ENCODE results near the gene TELO2. TPM values are rescaled to one million over a fixed set of nuclear protein-coding genes. Genes with fewer than 3 reads are reported as not detected.

TELO2 gene
- total RNA-seq, 1 donor from 2014 or later = 94.1 TPM

DNA sequence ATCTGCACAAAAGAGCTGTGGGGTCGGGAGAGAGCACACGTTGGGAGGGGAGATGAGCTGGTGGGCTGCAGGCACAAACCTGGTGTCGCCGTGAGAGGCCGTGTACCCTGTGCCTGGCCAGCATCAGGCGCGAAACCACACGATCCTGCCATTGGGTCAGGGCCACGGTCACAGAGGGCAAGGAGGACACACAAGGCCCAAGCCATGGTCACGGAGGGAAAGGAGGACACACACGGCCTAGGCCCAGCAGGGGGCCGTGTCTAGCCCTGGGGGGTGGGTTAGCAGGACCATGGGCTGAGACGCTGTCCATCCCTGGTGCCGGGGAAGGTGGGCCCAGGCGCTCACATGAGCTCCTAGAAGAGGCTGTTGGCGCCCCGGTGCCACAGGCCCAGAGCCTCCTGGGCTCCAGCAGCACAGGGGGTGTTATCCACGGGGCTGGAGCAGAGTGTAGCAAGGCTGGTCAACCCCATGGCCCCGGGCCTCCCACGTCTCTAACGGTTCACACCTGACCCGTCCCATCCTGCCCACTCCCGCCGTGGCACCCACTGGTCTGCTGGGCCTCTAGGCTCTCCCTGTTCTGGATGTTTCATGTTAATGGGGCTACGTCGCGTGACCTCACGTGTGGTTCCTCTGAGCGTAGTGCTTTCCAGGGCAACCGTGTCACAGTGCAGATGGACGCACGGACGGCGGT lies 41.3 kb upstream of the TELO2 start:
- H3K36me3 Mint-ChIP-seq (ENCODE audit: low read depth) = peaks cover 2% of the 10 kb centered on the region
- no peaks in the 10 kb centered on the region for H3K4me1 Mint-ChIP-seq (ENCODE audit: low read depth)
- H3K27me3 Mint-ChIP-seq (ENCODE audit: insufficient read depth) = no peaks in the 10 kb centered on the region
- no peak overlapping the region for H3K4me3 Mint-ChIP-seq
- H3K27ac Mint-ChIP-seq = no peak overlapping the region
- DNase-seq (ENCODE audit: low spot score) = no peak
- no peaks in the 10 kb centered on the region for H3K9me3 Mint-ChIP-seq
- intact Hi-C loops (cut with micrococcal nuclease) = no loop called here

DNA sequence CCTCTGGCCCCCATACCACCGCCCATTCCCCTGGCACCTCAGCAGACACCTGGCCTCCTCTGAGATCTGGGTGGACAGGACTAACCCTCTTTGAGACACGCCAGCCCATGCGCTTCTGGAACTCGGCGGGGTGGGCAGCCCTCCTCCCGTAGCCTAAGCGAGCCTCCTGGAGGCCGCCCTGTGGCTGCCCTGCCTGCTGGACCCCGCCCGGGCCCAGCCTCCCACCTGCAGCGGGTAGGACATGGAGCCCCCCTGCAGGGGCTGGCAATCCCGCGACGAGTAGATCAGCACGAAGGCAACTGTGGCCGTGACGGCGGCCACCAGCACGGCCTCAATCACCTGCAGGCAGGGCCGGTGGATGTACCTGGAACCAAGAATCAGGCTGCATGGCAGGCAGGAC lies 40.6 kb upstream of the TELO2 start:
- H3K27me3 Mint-ChIP-seq (ENCODE audit: insufficient read depth) = no peaks in the 10 kb centered on the region
- no peak for DNase-seq (ENCODE audit: low spot score)
- intact Hi-C loops (cut with micrococcal nuclease) = no loop called here
- no peak overlapping the region for H3K4me3 Mint-ChIP-seq
- H3K36me3 Mint-ChIP-seq (ENCODE audit: low read depth) = peaks cover 2% of the 10 kb centered on the region
- H3K4me1 Mint-ChIP-seq (ENCODE audit: low read depth) = no peaks in the 10 kb centered on the region
- H3K27ac Mint-ChIP-seq = no peak overlapping the region
- H3K9me3 Mint-ChIP-seq = no peaks in the 10 kb centered on the region

DNA sequence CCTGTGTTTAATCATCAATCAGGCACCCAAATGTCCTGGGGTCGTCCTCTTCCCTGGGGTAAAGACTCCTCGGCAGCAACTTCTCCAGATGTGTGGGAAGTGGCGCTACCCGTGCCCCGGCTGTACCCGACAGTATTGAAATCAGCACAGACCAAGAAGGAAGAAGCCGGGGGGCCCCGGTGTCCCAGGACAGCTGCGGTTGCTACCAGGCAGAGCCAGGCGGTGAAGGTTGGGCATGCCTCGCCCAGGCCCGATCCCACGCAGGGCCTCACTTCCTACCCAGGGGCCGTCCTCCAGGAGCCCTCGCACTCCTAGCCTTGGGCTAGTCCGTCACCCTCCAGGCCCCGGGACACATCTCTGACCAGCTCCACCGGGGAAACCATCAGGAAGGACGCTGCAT lies 39.8 kb upstream of the TELO2 start:
- DNase-seq (ENCODE audit: low spot score) = no peak
- H3K4me3 Mint-ChIP-seq = no peak overlapping the region
- no peaks in the 10 kb centered on the region for H3K27me3 Mint-ChIP-seq (ENCODE audit: insufficient read depth)
- intact Hi-C loops (cut with micrococcal nuclease) = no loop called here
- H3K36me3 Mint-ChIP-seq (ENCODE audit: low read depth) = peaks cover 2% of the 10 kb centered on the region
- H3K27ac Mint-ChIP-seq = no peak overlapping the region
- H3K9me3 Mint-ChIP-seq = no peaks in the 10 kb centered on the region
- no peaks in the 10 kb centered on the region for H3K4me1 Mint-ChIP-seq (ENCODE audit: low read depth)

DNA sequence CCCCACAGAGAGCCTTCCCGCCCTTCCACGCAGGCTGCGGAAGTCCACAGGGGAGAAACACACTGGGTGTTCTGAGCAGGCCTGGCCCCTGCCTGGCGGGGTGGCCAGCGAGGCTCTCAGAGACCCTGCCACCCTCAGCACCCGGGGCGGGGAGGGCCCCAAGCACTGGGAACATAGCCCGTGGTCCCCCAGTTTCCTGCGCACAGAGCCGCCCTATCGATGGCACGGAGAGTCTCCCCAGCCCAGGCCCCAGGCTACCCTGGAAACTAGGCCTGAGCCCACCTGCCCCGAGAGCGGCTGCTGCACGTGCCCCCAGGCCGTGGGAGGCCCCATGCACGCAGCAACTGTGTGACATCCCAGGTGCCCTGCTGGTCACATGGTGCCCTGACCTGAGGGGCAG lies 38.6 kb upstream of the TELO2 start:
- Mint-ChIP-seq H3K36me3 (ENCODE audit: low read depth) (peaks cover 2% of the 10 kb centered on the region), H3K27ac (no peak overlapping the region), H3K4me1 (ENCODE audit: low read depth) (no peaks in the 10 kb centered on the region), H3K9me3 (no peaks in the 10 kb centered on the region), H3K27me3 (ENCODE audit: insufficient read depth) (no peaks in the 10 kb centered on the region), H3K4me3 (no peak overlapping the region)
- intact Hi-C loops (cut with micrococcal nuclease) = no loop called here
- DNase-seq (ENCODE audit: low spot score) = no peak

DNA sequence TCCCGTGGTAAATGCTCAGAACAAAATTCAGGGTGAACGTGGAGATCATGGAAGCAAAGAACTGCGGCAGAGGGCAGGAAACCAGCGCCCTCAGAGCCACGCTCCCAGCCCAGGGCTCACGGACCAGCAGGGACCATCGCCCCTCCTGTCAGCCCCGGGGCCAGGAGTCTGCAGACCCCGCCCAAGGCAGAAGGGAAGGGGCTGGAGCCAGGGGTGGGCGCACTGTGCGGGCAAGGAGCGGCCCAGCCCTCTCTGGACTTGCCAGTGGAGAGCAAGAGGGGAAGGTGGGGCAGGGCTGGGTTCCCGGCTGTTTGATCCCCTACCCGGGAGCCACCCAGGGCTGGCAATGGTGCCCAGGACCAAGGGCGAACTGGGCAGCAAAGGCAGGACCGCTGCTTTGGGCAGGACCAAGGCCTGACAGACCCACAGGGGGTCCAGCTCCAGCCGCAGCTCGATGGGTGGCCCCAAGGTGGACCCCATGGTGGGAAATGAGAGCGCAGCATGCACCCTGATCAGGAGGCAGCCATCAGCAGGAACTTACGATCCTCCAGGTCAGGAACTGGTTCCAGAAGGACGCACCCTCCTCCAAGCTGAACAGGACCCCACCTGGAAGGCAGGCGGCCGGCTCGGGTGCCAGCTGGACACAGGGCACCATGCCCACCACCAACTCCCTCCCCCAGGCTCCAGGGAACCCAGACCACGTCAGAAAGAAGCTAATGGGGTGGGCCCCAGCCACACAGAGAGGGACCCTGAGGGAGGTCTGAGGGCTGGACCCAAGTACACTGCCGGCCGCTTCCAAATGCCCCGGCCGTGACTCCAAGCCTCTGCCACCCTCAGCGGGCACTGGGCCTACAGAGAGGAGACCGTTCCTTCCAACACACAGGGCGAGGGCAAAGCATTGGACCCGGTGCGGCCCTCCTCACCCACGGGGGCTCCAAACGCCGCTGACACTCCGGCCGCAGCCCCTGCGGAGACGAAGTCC lies 37.7 kb upstream of the TELO2 start:
- H3K27ac Mint-ChIP-seq = no peak overlapping the region

DNA sequence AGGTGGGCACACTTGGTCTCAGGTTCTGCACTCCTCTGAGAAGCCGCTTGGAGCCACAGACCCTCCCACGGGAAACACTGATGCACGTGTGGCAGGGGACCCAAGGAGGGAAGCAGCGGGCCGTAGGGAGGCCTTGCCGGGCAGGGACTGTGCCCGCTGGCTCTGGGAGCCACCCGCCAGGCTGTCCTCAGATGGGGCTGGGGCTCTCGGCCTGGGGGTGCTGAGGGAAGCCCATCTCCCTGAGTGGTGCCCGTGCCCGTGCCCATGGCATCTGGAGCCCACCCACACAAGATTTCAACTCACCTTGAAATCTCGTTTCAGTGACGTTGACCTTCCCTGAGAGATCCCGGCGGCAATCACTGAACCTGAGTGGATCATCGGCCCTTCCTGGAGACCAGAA lies 36.2 kb upstream of the TELO2 start:
- no peaks in the 10 kb centered on the region for H3K27me3 Mint-ChIP-seq (ENCODE audit: insufficient read depth)
- H3K27ac Mint-ChIP-seq = no peak overlapping the region
- DNase-seq (ENCODE audit: low spot score) = no peak
- intact Hi-C loops (cut with micrococcal nuclease) = no loop called here
- H3K36me3 Mint-ChIP-seq (ENCODE audit: low read depth) = peaks cover 2% of the 10 kb centered on the region
- H3K4me1 Mint-ChIP-seq (ENCODE audit: low read depth) = no peaks in the 10 kb centered on the region
- no peaks in the 10 kb centered on the region for H3K9me3 Mint-ChIP-seq
- no peak overlapping the region for H3K4me3 Mint-ChIP-seq

More for the DNA sequence above, 37.7 kb upstream of the TELO2 start:
- Mint-ChIP-seq H3K4me3 (no peak overlapping the region), H3K4me1 (ENCODE audit: low read depth) (no peaks in the 10 kb centered on the region), H3K36me3 (ENCODE audit: low read depth) (peaks cover 2% of the 10 kb centered on the region), H3K27me3 (ENCODE audit: insufficient read depth) (no peaks in the 10 kb centered on the region), H3K9me3 (no peaks in the 10 kb centered on the region)
- DNase-seq (ENCODE audit: low spot score) = no peak
- intact Hi-C loops (cut with micrococcal nuclease) = no loop called here

DNA sequence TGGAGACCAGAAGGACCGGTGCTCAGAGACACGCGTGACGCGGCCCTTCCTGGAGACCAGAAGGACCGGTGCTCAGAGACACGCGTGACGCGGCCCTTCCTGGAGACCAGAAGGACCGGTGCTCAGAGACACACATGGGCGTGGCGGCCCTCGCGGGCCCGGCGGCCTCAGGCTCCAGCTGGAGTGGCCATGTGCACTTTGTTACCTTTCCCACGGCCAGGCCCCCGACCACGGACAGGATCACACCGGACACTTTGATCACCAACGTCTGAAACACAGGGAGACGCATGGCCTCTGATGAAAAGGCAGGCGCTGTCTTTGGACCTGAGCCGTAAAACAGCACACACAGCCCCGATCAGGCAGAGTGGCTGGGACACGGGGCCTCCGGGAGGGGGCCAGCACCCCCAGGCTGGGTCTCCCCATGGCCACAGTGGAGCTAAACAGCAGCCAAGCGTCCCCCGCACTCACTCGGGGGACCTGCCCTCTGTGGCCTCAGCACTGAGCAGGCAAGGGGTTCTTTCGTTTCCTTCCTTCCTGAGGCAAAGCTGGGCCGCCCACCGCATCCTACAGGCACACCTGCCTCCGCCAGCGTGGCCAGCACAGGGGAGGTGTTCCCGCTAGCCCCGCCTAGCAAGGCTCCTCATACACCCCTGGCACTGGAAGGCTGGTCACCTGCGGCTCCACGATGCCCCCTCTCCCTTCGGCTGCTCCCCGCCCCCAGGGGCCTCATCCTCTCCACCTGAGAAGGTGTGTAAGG lies 35.5 kb upstream of the TELO2 start:
- H3K36me3 Mint-ChIP-seq (ENCODE audit: low read depth) = no peaks in the 10 kb centered on the region
- intact Hi-C loops (cut with micrococcal nuclease) = no loop called here
- no peak overlapping the region for H3K4me3 Mint-ChIP-seq
- DNase-seq (ENCODE audit: low spot score) = no peak
- H3K27ac Mint-ChIP-seq = no peak overlapping the region
- H3K4me1 Mint-ChIP-seq (ENCODE audit: low read depth) = no peaks in the 10 kb centered on the region
- H3K27me3 Mint-ChIP-seq (ENCODE audit: insufficient read depth) = no peaks in the 10 kb centered on the region
- H3K9me3 Mint-ChIP-seq = no peaks in the 10 kb centered on the region

DNA sequence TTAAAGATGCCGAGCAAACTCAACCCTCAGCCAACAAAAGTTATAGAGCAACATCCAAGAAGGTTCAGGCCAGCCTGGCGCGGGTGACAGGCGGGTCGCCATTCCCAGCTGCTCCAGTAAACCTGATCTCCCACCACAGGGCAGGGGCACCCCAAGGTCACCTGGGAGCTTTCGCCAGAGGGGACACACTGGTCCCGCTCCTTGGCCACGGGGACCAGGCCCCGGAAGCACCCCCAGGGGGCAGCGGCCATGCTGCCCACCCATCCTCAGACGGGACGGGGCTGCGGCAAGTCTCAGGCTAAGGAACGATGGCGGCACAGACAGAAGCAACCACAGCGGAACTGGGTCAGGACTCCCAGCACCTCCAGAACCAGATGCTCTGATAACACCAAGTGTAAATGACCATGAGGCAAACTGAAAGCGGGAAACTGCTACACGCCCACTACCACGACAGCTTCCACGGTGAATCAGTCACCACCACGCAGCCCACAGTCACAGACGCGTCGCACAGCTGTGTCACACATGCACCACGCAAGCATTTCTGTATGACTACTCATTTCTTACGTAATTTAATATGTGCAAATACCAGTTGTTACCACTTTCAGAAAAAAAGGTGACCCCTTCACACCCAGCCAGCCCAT lies 34.7 kb upstream of the TELO2 start:
- Mint-ChIP-seq H3K4me1 (ENCODE audit: low read depth) (no peaks in the 10 kb centered on the region), H3K36me3 (ENCODE audit: low read depth) (no peaks in the 10 kb centered on the region), H3K27me3 (ENCODE audit: insufficient read depth) (no peaks in the 10 kb centered on the region), H3K27ac (peak overlapping the region; percentile 29), H3K4me3 (no peak overlapping the region), H3K9me3 (no peaks in the 10 kb centered on the region)
- DNase-seq (ENCODE audit: low spot score) = no peak
- intact Hi-C loops (cut with micrococcal nuclease) = no loop called here

DNA sequence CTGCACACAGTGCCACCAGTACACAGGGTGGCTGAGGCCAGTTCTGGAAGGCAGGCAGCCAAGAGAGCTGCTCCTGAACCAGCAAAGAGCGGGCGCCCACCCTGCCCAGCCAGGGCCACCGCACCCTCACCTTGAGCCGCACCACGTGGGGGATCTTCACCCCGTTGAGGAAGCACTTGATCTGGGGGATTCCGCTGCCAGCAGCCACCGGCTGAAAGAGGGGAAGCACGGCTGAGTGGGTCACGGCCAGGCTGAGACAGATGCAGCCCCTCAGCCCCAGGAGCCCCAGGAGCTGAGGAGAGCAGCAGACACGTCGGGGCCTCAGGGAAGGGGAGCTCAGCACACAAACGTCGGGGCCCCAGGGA lies 34.2 kb upstream of the TELO2 start:
- Mint-ChIP-seq H3K9me3 (no peaks in the 10 kb centered on the region), H3K27me3 (ENCODE audit: insufficient read depth) (no peaks in the 10 kb centered on the region), H3K27ac (peak overlapping the region; percentile 29), H3K4me3 (no peak overlapping the region), H3K4me1 (ENCODE audit: low read depth) (no peaks in the 10 kb centered on the region), H3K36me3 (ENCODE audit: low read depth) (no peaks in the 10 kb centered on the region)
- intact Hi-C loops (cut with micrococcal nuclease) = no loop called here
- DNase-seq (ENCODE audit: low spot score) = no peak

DNA sequence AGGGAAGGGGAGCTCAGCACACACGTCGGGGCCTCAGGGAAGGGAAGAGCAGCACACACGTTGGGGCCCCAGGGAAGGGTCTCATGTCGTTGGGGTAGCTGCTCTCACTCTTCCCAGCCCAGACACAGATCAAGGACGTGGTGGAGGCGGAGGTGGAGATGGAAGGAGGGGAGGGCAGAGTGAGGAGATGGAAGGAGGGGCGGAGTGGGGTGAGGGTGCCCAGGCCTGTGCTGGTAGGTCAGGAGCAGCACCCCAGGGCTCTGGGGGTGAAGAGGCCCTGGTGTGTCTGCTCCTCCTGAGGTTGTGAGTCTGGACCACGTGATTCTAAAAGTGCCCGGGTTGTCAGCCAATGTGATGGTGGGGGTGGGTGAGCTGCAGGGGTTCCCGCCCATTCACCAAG lies 33.2 kb upstream of the TELO2 start:
- Mint-ChIP-seq H3K4me1 (ENCODE audit: low read depth) (no peaks in the 10 kb centered on the region), H3K27me3 (ENCODE audit: insufficient read depth) (no peaks in the 10 kb centered on the region), H3K9me3 (no peaks in the 10 kb centered on the region), H3K4me3 (no peak overlapping the region), H3K36me3 (ENCODE audit: low read depth) (no peaks in the 10 kb centered on the region), H3K27ac (no peak overlapping the region)
- intact Hi-C loops (cut with micrococcal nuclease) = no loop called here
- no peak for DNase-seq (ENCODE audit: low spot score)

DNA sequence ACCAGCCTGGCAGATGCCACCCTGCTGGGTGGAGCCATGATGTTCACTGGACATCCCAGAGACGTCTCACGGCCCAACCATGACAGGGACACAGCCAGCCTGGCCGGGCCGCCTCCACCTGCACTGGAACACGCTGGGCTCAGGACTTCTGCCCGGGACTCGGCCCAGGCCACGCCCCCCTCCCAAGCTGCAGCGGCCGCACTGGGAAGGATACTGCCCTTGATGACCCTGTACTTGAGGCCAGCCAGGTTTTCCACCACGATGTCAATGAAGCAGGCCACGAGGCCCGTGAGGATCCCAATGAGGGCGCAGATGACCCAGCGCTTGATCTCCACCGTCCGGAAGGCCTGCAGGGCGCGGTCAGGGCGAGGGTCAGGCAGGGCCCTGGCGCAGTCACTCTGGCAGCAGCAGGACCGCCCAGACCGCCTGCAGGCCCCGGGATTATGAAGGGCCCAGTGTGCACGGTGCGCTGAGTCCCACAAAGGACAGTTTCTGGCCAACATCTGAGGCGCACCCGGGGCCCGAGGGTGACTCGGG lies 32.5 kb upstream of the TELO2 start:
- no peak overlapping the region for H3K27ac Mint-ChIP-seq
- no peaks in the 10 kb centered on the region for H3K27me3 Mint-ChIP-seq (ENCODE audit: insufficient read depth)
- no peak for DNase-seq (ENCODE audit: low spot score)
- intact Hi-C loops (cut with micrococcal nuclease) = no loop called here
- no peaks in the 10 kb centered on the region for H3K36me3 Mint-ChIP-seq (ENCODE audit: low read depth)
- H3K4me1 Mint-ChIP-seq (ENCODE audit: low read depth) = no peaks in the 10 kb centered on the region
- no peak overlapping the region for H3K4me3 Mint-ChIP-seq
- no peaks in the 10 kb centered on the region for H3K9me3 Mint-ChIP-seq

DNA sequence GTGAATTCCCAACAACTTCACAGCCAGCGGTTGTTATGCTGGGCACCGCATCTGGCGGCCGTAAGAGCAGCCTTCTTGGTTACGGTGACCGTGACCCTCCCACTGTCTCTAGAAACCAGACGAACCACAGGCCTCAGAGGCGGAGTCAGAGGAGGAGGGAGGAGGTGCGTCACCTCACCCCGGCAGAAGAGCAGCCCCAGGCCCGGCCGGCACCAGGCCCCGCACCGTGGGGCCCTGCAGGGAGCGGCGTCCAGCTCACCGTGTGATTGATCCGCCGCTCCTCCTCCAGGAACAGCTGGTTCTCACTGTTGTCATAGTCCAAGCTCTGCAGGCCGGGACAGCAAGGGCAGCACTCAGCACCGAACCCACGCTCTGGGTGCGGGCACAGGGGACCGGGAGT lies 32.0 kb upstream of the TELO2 start:
- no peaks in the 10 kb centered on the region for H3K36me3 Mint-ChIP-seq (ENCODE audit: low read depth)
- no peaks in the 10 kb centered on the region for H3K4me1 Mint-ChIP-seq (ENCODE audit: low read depth)
- no peaks in the 10 kb centered on the region for H3K9me3 Mint-ChIP-seq
- H3K27ac Mint-ChIP-seq = no peak overlapping the region
- intact Hi-C loops (cut with micrococcal nuclease) = no loop called here
- no peak for DNase-seq (ENCODE audit: low spot score)
- no peak overlapping the region for H3K4me3 Mint-ChIP-seq
- H3K27me3 Mint-ChIP-seq (ENCODE audit: insufficient read depth) = no peaks in the 10 kb centered on the region
